H9 (cell line): ENCODE measurements around the gene TMUB2. TPM values are rescaled to one million over a fixed set of nuclear protein-coding genes. Genes with fewer than 3 reads are reported as not detected.

Source experiments
- DNase-seq: peaks from one replicate; pipeline ENCODE4 v3.0.0-alpha.2; 2017
- H2AFZ ChIP-seq: one replicate; pipeline ENCODE4 v1.6.1; 2013; ENCODE audit warnings: mild to moderate bottlenecking, low read length, control low read depth, moderate library complexity
- H2AK5ac ChIP-seq: 2 replicates; pipeline ENCODE4 v1.6.1; 2013; ENCODE audit warnings: low read length, control low read depth, mixed read lengths; ENCODE audit not compliant: insufficient read length
- H2BK120ac ChIP-seq: one replicate; pipeline ENCODE4 v1.6.1; 2013; ENCODE audit warnings: low read depth, mild to moderate bottlenecking, low read length, control low read depth, inconsistent platforms; ENCODE audit not compliant: poor library complexity, severe bottlenecking
- H2BK12ac ChIP-seq: 2 replicates; pipeline ENCODE4 v1.6.1; 2013; ENCODE audit warnings: low read length, control low read depth, mixed read lengths, low read depth; ENCODE audit not compliant: insufficient read length
- H2BK15ac ChIP-seq: 2 replicates; pipeline ENCODE4 v1.6.1; 2013; ENCODE audit warnings: low read depth, low read length, control low read depth
- H2BK20ac ChIP-seq: one replicate; pipeline ENCODE4 v1.6.1; 2013; ENCODE audit warnings: low read depth, mild to moderate bottlenecking, low read length, control low read depth, inconsistent platforms; ENCODE audit not compliant: poor library complexity, severe bottlenecking
- H2BK5ac ChIP-seq: 2 replicates; pipeline ENCODE4 v1.6.1; 2013; ENCODE audit warnings: low read length, control low read depth, mixed read lengths; ENCODE audit not compliant: insufficient read length
- H3K14ac ChIP-seq: 2 replicates; pipeline ENCODE4 v1.6.1; 2013; ENCODE audit warnings: low read length, control low read depth; ENCODE audit not compliant: insufficient read depth
- H3K18ac ChIP-seq: 2 replicates; pipeline ENCODE4 v1.6.1; 2013; ENCODE audit warnings: low read depth, mild to moderate bottlenecking, mixed read lengths, low read length, control low read depth; ENCODE audit not compliant: insufficient read length
- H3K23ac ChIP-seq: 2 replicates; pipeline ENCODE4 v1.6.1; 2013; ENCODE audit warnings: low read length, control low read depth, mixed read lengths, low read depth; ENCODE audit not compliant: insufficient read length
- H3K23me2 ChIP-seq: 2 replicates; pipeline ENCODE4 v1.6.1; 2013; ENCODE audit warnings: low read depth, mild to moderate bottlenecking, mixed read lengths, low read length, control low read depth; ENCODE audit not compliant: insufficient read length, poor library complexity, severe bottlenecking
- H3K27ac ChIP-seq: 2 replicates; pipeline ENCODE4 v1.5.1; 2013; ENCODE audit warnings: low read length, control low read depth, mixed read lengths, low read depth; ENCODE audit not compliant: insufficient read length
- H3K27me3 ChIP-seq: 2 replicates; pipeline ENCODE4 v1.6.1; 2013; ENCODE audit warnings: low read length, control low read depth, inconsistent platforms; ENCODE audit not compliant: insufficient read depth
- H3K4ac ChIP-seq: 2 replicates; pipeline ENCODE4 v1.6.1; 2013; ENCODE audit warnings: low read depth, mild to moderate bottlenecking, control low read depth, inconsistent platforms, low read length, moderate library complexity
- H3K4me1 ChIP-seq: 2 replicates; pipeline ENCODE4 v1.6.1; 2013; ENCODE audit warnings: low read length, control low read depth, inconsistent platforms; ENCODE audit not compliant: insufficient read depth
- H3K4me2 ChIP-seq: 2 replicates; pipeline ENCODE4 v1.6.1; 2013; ENCODE audit warnings: low read length, control low read depth, mixed read lengths; ENCODE audit not compliant: insufficient read length, insufficient read depth
- H3K56ac ChIP-seq: 2 replicates; pipeline ENCODE4 v1.6.1; 2013; ENCODE audit warnings: low read depth, mild to moderate bottlenecking, mixed read lengths, low read length, control low read depth; ENCODE audit not compliant: insufficient read length
- H3K79me1 ChIP-seq: 2 replicates; pipeline ENCODE4 v1.6.1; 2013; ENCODE audit warnings: low read depth, mild to moderate bottlenecking, moderate library complexity, low read length, control low read depth, inconsistent platforms; ENCODE audit not compliant: insufficient read depth, poor library complexity, severe bottlenecking
- H3K79me2 ChIP-seq: 2 replicates; pipeline ENCODE4 v1.6.1; 2013; ENCODE audit warnings: low read length, control low read depth, inconsistent platforms; ENCODE audit not compliant: insufficient read depth
- H3K9ac ChIP-seq: 2 replicates; pipeline ENCODE4 v1.6.1; 2013; ENCODE audit warnings: low read length, control low read depth, mixed read lengths; ENCODE audit not compliant: insufficient read length; ENCODE audit errors: extremely low read depth
- H3K9me3 ChIP-seq: one replicate; pipeline ENCODE4 v1.6.1; 2013; ENCODE audit warnings: low read depth, low read length, inconsistent platforms; ENCODE audit not compliant: control insufficient read depth
- H3T11ph ChIP-seq: one replicate; pipeline ENCODE4 v1.6.1; 2013; ENCODE audit warnings: mild to moderate bottlenecking, low read length, control low read depth, inconsistent platforms
- H4K20me1 ChIP-seq: one replicate; pipeline ENCODE4 v1.6.1; 2013; ENCODE audit not compliant: control insufficient read depth, insufficient read length, insufficient read depth
- H4K5ac ChIP-seq: 2 replicates; pipeline ENCODE4 v1.6.1; 2013; ENCODE audit warnings: low read depth, mild to moderate bottlenecking, mixed read lengths, low read length, control low read depth; ENCODE audit not compliant: insufficient read length
- H4K8ac ChIP-seq: replicated peaks from 2 replicates; pipeline ENCODE4 v1.6.1; 2013; ENCODE audit warnings: low read length, control low read depth, mixed read lengths, low read depth; ENCODE audit not compliant: insufficient read length
- H4K91ac ChIP-seq: 2 replicates; pipeline ENCODE4 v1.6.1; 2013; ENCODE audit warnings: low read depth, mild to moderate bottlenecking, moderate library complexity, mixed read lengths, low read length, control low read depth; ENCODE audit not compliant: insufficient read length
- H3K27ac Mint-ChIP-seq, 3 experiments: 2 replicates in 2 of 3; 3 replicates in 1 of 3; pipeline ENCODE4 v1.8.0; 2020 to 2021; ENCODE audit warnings: mixed read lengths in 3 of 3, mild to moderate bottlenecking in 1 of 3, moderate library complexity in 1 of 3
- H3K27me3 Mint-ChIP-seq: 2 replicates; pipeline ENCODE4 v1.8.0; 2021; ENCODE audit warnings: low read depth, mild to moderate bottlenecking, moderate library complexity, mixed read lengths
- H3K36me3 Mint-ChIP-seq, 3 experiments: 2 replicates in 2 of 3; 3 replicates in 1 of 3; pipeline ENCODE4 v1.8.0; 2020 to 2021; ENCODE audit warnings: low read depth in 3 of 3, mixed read lengths in 3 of 3; ENCODE audit not compliant: insufficient read depth in 1 of 3
- H3K4me1 Mint-ChIP-seq, 2 experiments: 2 replicates each; pipeline ENCODE4 v1.8.0; 2020; ENCODE audit warnings: mixed read lengths in 2 of 2
- H3K4me3 Mint-ChIP-seq, 2 experiments: 2 replicates in 1 of 2; 3 replicates in 1 of 2; pipeline ENCODE4 v1.8.0; 2020 to 2021; ENCODE audit warnings: mild to moderate bottlenecking in 2 of 2, mixed read lengths in 2 of 2, moderate library complexity in 1 of 2
- H3K9me3 Mint-ChIP-seq, 2 experiments: 2 replicates in 1 of 2; 3 replicates in 1 of 2; pipeline ENCODE4 v1.8.0; 2020; ENCODE audit warnings: mild to moderate bottlenecking in 2 of 2, mixed read lengths in 2 of 2, moderate library complexity in 1 of 2
- CTCF ChIP-seq: fragments of 200-600 bp; sonication (generic); conservative IDR thresholded peaks from 3 replicates; pipeline ENCODE4 v1.8.0; 2021; ENCODE audit warnings: antibody characterized with exemption, mild to moderate bottlenecking
- WGBS: extraction: QIAGEN DNeasy Blood & Tissue Kit; methylation state at CpG from one replicate; pipeline ENCODE4 v1.1.7; 2013; ENCODE audit warnings: missing lambda C conversion rate, low lambda C conversion rate, mixed read lengths; ENCODE audit not compliant: insufficient read length; ENCODE audit errors: extremely low coverage; 5-methylcytosine and 5-hydroxymethylcytosine counted together
- total RNA-seq: library from RNA; stranded (reverse); gene quantifications from 2 replicates; pipeline ENCODE4 v1.2.1, GENCODE V29; 2021

Gene TMUB2
- total RNA-seq, 1 experiment from 2014 or later = 22.9 TPM

GRCh38 chr17:44155488-44155887 lies 31.3 kb upstream of the TMUB2 start:
- Histone ChIP-seq H3K79me1 (peaks cover 4% of the 10 kb centered on the region), H3T11ph (no peak overlapping the region), H3K4me2 (no peak overlapping the region), H3K23me2 (no peaks in the 10 kb centered on the region), H3K23ac (no peak overlapping the region), H4K5ac (no peak overlapping the region), H4K20me1 (no peaks in the 10 kb centered on the region), H2AFZ (no peak overlapping the region), H4K8ac (no peak overlapping the region), H3K14ac (no peak overlapping the region), H3K18ac (no peak overlapping the region), H3K27me3 (no peaks in the 10 kb centered on the region), H2BK20ac (no peak overlapping the region), H2BK5ac (no peak overlapping the region), H3K9me3 (no peaks in the 10 kb centered on the region), H3K9ac (no peak overlapping the region), H3K27ac (no peak overlapping the region), H2BK12ac (no peak overlapping the region), H2BK15ac (no peak overlapping the region), H3K56ac (no peak overlapping the region), H3K79me2 (no peaks in the 10 kb centered on the region; the same call in 1 of the 2 replicates), H3K4ac (no peak overlapping the region), H2AK5ac (no peak overlapping the region), H4K91ac (no peak overlapping the region), H2BK120ac (no peak overlapping the region), H3K4me1 (no peaks in the 10 kb centered on the region)
- peaks cover 32 to 75% (median 65%) of the 10 kb centered on the region in 3 experiments for H3K36me3 Mint-ChIP-seq
- no peaks in the 10 kb centered on the region for H3K4me1 Mint-ChIP-seq
- WGBS = no CpG with 5 or more reads among the region's 2 CpGs
- no peak overlapping the region for H3K4me3 Mint-ChIP-seq
- no peak for DNase-seq
- no peaks in the 10 kb centered on the region for H3K9me3 Mint-ChIP-seq
- H3K27me3 Mint-ChIP-seq = no peaks in the 10 kb centered on the region
- no peak overlapping the region for H3K27ac Mint-ChIP-seq
- no peak for TF ChIP-seq CTCF
